HT-29 (cell line): ENCODE results near the gene C13orf42. TPM values are rescaled to one million over a fixed set of nuclear protein-coding genes. Genes with fewer than 3 reads are reported as not detected.
A peak's percentile ranks its signal among the peaks of the same experiment; 100 is the strongest.

ENCODE experiments used
- DNase-seq: peaks from one replicate; pipeline ENCODE4 v3.0.0-alpha.2; 2015; ENCODE audit warnings: low spot score
- total RNA-seq: library from RNA; depleted of rRNA; stranded (reverse); fragments of >200 nt; shearing (Covaris generic); gene quantifications from 2 replicates; pipeline ENCODE4 v1.2.3, GENCODE V29; 2014

C13orf42 gene
- total RNA-seq, 1 experiment from 2014 or later: not detected

DNA sequence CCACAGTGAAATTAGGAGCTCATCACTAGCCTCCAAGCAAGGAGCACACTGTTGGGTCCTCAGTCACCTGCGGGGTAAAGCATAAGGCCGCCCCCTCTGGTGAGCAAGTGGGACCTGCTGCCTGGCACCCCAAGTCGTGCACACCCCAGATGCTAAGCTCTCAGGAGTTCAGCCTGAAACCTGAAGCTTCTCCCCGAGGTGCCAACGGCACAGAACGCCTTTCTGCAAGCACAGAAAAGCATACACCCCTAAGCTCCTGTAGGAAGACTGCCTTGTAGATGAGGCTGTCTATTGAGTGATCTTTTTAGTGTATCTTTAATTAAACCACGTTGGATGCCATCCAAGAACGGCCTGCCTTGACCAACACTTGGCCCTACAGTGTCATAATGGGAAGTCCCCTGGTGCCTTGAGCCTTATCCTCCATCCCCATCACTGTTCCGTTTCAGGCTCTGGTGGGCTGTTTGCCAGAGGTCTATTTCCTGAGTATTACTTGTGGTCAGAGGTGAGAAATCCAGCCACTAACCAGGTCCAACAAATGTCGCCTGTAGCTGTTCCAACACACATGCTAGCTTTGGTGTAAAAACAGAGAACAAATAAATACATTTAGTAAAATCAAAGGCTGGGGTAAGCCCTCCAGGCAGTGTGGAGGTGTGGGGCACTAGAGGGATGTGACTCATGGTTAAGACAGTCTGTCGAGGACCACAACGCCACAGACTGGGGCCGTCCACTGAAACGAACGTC is 44.8 kb downstream of the C13orf42 start:
- DNase-seq: no peak

DNA sequence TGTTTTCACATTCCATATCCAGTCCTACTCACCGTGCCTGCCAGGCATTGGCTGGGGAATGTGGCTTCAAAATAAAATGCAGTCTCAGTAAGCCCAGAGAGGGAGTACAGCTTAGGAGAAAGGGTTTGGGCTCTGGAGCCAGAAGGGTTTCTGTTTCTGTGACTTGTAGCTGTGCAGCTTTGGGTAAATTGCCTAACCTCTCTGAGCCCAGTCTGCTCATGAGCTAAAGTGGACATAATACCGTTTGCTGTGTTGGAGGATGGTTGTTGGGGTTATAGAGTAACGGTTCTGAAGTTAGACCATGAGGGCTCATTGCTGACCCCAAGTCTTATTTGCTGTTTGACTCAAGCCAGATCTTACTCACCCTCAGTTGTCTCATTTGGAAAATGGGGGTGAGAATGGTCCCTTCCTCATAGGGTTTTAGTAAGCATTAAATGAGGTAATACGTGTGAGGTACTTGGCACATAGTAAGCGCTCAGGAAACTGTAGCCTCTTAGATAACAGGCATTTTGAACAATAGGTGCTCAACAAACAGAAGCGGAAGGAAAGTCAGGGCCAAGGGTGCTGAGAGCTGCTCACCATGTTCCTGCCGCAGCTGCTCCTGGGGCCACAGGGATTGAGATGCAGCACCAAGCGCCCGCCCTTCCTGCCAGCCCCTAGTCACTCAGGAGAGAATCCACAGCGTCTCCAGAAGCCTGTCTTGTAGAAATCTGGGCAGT is 45.5 kb downstream of the C13orf42 start:
- no peak for DNase-seq

DNA sequence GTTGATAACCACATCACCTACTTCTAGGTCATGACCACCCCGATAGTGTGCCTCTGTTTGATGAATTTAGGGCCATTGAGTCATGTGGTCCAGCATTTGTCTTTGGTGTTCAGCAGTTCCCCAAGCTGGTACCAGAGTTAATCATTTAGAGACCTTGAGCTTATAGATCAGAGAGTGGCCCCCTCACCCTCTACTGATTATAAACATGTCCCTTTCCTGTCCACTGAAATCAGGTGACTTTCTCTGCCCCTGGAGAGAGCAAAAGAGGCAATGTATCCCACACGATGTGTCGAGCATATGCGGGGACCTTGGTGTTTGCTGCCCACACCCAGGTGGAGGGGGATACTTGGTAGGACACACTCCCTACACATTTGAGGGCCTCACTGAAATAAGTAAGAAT is 46.3 kb downstream of the C13orf42 start:
- no peak for DNase-seq

DNA sequence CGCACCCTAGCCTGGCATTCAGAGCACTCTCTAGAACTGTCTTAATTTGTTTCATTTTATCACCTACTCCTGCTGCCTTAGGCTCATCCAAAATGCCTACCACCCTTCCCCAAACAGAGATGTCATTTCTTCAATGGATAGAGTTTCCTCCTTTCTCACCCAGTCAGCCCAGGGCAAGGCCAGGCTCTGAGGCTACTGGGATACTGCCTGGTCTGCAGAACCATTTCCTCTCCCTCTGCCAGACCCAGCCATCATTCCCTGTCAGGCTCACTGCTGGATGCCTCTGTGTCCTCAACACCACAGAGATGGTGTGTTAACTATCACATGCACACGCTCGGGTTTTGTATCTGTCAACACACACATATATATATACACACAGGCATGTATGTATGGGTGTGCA is 47.2 kb downstream of the C13orf42 start:
- DNase-seq: no peak

DNA sequence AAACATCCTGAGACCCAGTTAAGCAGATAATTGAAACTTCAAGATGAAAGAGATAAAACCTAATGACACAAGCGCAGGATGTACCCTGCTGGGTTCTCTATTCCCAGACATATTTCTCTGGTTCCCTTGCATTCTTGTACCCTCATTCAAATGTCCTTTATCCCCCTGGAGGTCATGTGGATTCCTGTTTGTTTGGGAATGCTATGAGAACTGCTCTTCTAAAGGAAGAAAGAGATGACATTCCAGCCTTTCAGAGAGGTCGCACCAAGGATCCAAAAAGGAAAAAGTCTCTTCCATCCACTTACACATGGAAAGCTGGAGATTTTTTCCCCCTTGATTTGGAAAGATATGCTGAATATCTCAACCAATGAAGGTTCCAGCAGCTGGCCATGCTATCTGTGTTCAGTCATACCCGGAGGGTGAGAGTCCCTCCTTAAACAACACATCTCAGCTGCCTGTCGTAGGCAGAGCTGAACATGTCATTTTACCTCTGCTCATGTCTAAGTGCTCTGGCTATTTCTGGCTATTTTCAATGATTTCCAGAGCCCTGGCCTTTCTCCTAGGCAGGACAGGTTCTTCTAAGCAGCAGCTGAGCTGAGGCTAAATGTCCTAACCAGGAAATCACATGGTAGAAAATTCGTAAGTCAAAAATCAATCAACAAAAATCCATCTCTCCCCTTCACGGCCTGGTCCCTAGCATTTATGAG is 52.5 kb downstream of the C13orf42 start:
- no peak for DNase-seq

DNA sequence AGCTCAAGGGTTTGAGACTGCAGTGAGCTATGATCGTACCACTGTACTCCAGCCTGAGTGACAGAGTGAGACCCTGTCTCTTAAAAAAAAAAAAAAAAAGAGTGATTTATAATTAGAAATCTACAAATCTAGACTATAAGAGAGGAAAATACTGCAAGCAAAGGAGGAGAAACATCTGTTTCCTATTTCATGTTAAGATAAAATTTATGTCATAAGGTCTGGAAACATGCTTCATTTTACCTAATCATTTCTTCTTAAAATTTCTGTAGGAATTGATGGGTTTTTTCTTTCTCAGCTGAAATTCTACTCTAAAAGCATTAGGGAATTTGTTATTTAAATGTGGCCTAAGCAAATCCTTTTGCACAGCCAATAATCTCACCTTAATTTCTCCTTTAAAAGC is 53.2 kb downstream of the C13orf42 start:
- no peak for DNase-seq

DNA sequence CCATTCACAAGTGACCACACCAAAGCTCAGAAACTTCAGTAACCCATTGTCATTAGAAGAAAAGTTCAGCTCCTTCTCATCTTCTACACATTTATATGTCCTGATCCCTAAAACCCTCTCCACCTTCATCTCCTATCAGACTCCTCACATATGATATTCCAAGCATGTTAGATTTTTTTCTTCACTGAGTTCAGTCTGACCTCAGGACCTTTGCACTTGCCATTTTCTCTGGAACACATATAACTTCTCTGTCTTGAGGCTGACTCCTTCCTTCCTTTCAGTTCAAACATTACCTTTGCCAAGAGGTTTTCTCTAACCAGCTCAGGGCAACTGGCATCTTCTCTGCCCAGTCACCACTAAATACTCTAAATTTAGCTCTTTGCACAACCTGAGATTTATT is 54.1 kb downstream of the C13orf42 start:
- no peak for DNase-seq

DNA sequence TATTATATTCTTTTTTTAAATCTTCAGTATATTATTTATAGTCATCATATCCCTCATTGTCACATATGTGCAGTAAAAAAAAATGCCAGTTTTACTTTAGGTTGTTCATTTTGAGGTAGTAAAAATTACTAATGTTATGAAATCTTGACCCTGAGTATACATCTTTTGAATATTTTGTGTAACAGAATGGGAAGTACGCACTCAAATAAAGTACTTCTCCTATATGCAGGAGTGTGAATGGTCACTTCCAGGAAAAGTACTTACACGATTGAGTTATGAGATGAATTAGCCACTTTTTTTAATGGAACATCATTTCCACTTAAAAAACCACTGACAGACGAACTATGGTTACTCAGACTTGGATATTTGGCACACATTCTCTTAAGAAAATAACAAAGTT is 58.5 kb downstream of the C13orf42 start:
- no peak for DNase-seq

DNA sequence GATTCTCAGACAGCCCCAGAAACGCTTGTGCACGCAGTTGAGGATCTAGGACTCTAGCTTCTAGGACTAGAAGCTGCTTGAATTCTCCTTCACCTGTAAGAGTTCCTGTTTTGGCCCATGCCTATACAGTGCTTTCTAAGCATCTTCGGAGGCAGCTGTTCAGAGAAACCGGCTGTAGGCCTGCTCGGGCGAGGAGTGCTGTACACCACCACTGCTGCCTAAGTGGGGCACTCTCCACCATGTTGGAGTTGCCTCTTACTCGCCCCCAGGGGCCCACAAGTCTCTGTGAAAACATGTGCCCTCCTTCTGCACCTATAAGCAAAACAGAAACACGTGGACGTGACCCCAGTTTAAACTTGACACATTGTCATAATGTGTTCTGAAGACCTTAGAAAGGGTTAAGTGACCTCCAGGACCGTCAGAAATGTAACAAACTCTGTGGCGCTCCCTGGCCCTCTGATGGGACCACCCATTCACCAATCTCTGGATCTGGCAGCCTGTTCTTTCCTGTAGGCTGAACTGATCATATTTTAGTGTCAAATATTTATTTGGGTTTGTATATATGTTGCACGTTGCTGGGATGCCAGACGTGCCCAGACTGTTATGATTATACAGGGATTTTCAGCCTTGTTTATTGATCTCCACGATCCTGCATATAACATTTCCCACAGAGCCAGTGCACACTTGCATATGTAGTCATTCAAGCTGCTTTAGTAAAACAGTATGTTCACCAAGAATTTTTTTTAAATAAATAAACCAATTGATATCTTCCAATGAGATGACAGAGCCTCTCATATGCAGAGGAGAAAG is 60.8 kb downstream of the C13orf42 start:
- DNase-seq: no peak

DNA sequence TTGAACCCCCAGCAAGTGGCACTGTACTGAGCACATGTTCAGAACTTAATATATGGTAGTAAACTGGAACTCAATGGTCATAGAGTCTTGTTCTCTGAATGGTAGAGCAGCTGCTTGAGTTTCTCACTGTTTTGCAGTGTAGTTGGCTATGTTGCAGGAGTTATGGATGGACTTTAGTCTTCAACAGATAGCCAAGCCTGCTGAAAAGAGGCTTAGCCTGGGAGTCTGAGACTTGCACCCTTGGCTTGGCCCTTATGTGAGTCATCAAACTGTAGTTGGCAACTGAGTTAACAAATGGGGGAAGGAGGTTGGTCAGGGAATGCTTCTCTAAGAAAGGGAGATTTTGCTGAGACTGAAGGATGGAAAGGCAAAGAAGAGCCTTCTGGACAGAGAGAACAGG is 62.5 kb downstream of the C13orf42 start:
- DNase-seq: no peak

DNA sequence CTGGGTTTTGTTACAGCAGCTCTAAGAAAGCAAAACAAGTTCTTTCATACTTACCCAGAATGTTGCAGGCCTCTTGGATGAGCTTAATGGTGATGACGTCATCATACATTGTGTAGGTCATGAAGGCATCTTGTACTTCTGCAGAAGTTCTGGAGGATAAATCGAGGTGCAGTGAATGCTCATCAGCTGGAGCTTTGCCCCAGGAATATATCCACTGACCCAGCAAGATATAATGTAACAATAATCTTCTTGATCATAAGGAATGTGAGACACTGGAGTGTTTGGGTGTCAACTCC is 63.0 kb downstream of the C13orf42 start:
- no peak for DNase-seq

DNA sequence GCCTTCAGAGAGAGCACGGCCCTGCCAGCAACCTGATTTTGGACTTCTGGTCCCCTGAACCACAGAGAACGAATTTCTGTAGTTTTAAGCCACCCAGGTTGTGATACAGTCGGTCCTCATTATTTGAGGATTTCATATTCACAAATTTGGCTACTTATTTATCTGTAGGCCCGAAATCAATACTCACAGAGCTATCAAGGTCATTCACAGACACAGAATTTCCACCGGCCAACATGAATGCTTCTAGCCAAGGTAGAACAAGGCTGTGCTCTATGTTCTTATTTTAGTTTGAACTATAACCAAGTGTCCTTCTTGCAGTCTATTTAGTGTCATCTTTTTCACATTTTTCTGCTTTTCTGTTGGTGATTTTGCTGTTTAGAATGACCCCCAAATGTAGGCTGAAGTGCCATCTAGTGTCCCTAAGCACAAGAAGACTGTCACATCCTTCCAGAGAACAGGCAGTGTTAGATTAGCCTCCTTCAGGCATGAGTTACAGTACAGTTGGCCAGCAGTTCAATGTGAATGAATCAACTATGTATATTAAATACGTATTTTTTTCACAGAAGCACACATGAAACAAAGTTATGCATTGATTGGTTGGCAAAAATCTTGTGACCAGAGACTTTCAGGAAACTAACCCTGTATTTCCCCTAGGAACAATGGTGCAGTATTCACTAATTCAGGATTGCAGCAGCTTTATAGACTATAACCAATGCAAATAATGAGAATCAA is 63.5 kb downstream of the C13orf42 start:
- DNase-seq: peak; percentile 7

DNA sequence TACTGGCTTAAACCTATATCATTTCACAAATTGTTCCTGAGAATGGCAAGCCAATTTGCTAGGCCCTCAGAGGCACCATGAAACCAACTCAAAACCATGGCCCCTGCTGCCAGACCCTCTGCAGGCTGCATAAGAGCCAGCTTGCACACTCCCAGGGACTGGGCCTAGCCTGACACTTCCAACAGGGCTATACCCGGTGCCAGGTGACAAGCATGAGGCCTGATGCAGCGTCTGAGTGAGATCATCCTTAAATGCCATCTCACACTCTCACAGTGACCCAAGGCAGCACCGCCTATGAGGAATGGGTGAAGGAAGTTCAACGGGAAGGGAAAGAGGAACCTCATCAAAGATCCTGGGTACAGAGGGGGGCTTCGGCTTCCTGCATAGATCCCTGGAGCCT is 65.6 kb downstream of the C13orf42 start:
- DNase-seq: no peak

DNA sequence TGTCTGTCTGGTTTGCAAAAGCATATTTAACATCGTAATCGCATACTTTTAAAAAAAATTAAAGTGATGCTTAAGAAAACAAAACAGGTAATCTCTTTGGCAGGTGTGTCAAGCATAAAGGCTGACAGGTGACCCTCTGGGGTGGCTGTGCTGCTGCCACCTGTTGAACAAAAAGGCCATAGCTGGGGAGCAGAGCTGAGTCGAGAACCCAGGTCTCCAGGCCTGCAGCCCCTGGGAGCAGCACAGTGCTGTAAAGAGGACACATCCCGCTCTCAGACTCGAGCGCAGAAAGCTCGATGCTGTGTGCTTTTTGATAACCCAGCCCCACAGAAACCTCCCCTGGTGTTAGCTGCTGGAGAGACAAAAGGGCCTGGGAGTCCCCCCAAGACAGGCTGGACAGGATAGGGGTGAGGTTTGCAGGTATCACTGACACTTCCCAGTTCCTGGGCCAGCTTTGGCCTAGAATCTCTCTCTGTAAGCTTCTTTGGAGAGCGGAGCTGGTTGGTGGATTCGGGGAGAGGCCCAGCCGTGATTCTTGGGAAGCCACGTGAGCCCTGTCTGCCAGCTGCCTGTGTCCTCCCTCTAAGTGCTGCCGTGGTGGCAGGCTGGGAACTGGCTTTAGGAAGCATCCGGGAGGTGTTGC is 66.9 kb downstream of the C13orf42 start:
- DNase-seq: peak; percentile 18

DNA sequence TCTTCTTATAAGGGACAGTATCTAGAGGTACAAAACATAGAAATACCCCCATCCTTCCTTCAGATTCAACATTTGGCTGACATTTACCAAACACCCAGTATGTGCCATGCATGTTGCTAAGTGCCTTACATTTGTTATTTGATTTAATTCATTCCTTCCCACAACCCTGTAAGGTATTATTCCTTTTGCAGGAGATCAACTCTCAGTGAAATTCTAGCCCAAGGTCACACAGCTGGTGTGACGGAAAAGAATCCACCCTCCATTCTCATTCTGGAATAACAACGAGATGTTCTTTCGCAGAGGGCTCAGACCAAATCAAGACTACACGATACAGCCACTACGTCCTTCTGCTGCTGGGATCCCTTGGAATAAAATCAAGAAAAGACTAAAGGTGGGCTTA is 67.8 kb downstream of the C13orf42 start:
- no peak for DNase-seq

DNA sequence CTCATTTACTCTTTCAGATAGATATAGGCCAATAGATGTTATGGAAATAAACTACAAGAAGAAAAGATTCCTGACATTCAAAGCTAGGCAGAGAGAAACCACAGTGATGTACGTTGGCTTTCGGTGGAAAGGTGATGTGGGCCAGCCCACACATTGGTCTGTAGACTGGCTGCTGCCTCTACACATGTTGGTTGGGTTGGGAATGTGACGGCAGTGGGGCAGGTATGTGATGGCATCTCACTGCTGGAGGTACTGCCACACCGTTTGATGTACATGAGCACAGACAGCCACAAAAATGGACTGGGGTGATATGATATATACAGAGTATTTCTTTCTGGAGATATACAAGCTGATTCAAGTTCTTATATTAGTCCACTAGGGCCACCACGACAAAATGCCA is 69.4 kb downstream of the C13orf42 start:
- DNase-seq: no peak

DNA sequence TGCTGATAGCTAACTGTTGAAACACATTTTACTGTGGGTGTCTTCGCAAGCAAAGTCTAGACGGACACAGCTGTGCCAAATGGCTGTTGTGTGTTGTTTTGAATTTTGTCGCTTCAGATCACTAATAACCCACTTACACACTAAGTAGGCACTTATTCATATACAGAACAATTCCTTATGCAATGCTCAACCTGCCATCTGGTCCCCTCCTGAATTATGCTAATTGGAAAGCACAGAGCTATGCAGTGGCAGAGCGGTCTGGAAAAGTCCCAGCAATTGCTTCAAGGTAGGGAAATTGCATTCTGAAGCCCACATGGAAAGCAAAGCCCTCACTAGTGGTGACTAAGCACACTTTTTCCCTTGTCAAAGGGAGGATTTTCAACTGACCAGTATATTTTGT is 69.9 kb downstream of the C13orf42 start:
- DNase-seq: no peak

DNA sequence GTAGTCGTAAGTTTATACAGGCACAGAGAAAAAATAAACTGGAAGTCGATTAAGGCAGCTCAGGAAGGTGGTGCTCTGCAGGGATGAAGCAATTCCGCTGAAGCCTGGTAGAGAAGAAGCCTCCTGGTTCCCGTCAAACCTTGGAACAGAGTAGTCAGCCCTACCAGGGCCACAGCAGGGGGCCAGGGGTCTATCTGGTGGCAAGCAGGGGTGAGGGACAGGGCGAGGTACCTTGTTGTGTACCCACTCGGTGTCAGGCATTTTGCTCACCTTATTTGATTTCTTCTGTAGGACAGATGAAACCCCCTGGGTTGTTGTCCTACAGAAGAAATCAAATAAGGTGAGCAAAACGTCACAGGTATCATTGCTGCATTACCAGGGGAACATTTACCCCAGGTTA is 70.6 kb downstream of the C13orf42 start:
- DNase-seq: no peak

DNA sequence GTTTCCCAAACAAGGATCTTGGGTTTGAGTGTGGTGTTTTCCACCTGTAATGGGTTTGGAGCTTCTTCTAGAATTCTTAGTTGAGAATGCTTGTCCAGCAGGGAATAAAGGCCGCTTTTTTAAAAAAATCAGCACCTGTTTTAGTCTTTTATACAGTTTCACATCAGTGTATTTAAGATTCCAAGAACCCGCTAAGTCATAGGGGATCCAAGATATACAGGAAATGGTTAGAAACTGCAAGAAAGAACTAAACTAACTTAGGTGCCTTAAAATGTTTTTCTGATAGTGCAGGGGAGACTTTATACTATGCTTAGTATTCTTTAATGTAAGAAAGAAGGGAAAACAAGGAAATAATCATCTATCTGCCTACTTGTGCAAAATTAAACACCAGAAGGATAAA is 74.7 kb downstream of the C13orf42 start:
- DNase-seq: no peak

DNA sequence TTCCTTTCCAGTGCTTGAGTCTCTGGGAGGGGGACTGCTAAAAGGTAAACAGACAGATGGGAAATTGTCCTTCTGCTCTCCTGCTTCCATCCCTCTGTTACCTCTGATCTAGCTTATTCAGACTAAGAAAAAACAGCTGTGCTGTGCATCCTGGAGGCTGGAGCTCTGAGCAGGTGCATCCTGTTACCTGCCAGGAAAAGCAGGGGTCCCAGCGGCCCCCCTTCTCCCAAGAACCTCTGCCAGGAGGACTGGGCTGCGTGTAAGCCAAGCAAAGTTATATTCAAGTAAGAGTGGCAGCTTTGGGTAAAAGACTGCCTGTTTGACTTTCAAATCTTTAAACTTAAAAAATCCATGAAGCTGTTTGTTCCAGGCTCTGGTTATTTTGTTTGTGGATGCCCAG is 75.1 kb downstream of the C13orf42 start:
- no peak for DNase-seq

DNA sequence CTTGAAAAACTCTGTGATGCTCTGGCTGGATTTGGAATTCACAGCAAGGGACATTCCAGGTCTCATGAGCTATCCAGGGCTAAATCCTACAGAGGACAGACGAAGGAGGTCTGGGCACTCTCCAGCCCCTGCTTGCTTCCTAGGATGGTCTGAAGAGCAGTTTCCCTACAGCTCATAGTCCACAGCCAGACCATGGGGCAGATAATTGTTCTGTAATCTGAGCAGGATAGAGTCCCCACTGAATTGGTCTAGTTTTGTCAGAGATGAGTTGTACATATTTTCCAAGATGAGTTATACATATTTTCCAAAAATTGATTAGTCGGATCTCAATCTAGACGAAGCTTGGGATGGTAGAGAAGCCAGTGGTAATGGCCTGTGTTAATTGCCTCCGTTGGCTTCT is 75.6 kb downstream of the C13orf42 start:
- no peak for DNase-seq
